Fibroblast of villous mesenchyme (primary cell): ENCODE results near the gene SLC13A2. TPM values are rescaled to one million over a fixed set of nuclear protein-coding genes. Genes with fewer than 3 reads are reported as not detected.
A peak's percentile ranks its signal among the peaks of the same experiment; 100 is the strongest.

Experiments
- DNase-seq: peaks from one replicate; pipeline ENCODE4 v3.0.0-alpha.2; 2010; ENCODE audit warnings: low read depth
- H3K4me3 ChIP-seq: 2 replicates; pipeline ENCODE4 v1.5.1; 2011; ENCODE audit warnings: low read depth, mild to moderate bottlenecking, low read length
- CTCF ChIP-seq: IDR thresholded peaks from 2 replicates; pipeline ENCODE4 v1.5.1; 2012; ENCODE audit warnings: low read depth, mild to moderate bottlenecking, low read length; ENCODE audit not compliant: insufficient read depth
- total RNA-seq: library from RNA; depleted of rRNA; stranded (reverse); fragments of >200 nt; gene quantifications from 2 replicates; pipeline ENCODE4 v1.2.3, GENCODE V29; 2012

The SLC13A2 gene
- total RNA-seq, 1 donor, result not detected

DNA sequence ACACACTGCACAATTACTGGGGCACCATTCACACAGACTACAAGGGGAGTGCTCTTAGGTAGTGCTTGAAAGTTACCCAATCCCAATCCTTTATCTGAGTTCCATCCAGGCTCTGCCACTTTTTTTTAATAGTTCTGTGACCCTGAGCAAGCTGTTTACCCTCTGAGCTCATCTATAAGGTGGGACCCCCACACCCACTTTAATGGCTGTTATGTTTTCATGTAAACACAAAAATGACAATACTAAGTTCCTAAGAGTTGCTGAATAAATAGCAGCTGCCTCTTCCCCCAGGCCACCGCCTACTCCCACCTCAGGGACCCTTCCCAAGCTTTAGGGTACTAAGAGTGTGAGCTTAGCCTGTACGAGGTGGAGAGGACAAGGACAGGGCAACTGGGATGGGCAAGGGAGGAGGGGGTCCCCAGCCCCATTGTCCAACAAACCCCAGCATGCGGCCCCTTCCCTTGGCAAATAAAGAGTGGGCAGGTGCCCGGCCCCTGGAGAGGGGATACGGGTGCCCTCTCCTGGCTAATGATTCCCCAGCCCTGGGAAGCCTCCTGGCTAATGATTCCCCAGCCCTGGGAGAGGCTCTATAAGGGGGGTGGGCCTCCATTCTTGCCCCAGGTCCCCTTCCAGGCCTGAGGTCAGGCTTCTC lies 14.6 kb downstream of the SLC13A2 start:
- H3K4me3 ChIP-seq, result no peak overlapping the region
- DNase-seq, result no peak
- TF ChIP-seq CTCF, result no peak

DNA sequence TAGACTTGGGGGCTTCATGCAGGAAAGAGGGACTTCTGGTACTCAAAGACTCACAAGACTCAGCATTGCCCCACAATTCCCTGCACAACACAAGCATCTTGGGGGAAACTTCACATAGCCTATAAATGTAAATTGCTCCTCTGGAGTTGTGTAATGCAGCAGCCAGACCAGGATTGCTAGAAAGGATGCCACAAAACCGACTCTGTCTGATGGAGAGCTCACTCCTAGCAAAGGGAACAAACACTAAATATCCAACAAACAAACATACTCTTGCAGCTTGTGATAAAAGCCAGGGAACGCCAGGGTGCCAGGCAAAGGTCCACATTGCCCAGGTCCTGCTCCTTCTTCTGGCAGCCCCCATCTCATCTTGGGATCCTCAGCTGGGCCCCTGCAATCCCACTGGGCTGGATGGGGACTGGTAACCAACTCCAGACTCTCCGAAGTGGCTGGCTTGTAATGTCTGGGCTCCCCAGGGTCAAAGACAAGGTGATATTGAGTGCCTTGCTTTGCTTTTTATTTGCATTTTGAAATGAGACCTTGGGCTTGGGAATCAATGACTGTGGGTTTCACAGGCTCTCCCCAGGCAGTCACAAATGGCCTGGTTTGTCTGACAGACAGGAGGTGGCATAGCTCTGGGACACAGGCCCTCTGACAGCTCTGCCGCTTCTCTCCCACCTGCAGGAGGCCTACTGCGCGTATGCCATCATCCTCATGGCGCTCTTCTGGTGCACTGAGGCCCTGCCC lies 15.3 kb downstream of the SLC13A2 start:
- TF ChIP-seq CTCF, result no peak

DNA sequence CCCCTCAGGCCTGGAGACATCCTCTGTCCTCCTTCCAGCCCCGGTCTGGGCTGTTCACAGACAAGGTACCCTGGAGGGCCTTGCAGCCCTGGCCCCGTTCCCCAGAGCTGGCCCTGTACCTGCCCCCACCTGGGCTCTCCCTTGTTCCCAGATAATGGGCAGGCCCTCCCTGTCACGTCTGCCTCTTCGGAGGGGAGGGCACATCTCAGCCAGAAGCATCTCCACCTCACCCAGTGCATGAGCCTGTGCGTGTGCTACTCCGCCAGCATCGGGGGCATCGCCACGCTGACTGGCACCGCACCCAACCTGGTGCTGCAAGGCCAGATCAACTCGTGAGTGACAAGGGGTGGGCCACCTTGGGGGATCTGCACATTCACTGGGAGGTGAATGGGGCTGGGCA lies 17.8 kb downstream of the SLC13A2 start:
- DNase-seq, result no peak
- H3K4me3 ChIP-seq, result no peak overlapping the region
- no peak for TF ChIP-seq CTCF

More for the DNA sequence above, 15.3 kb downstream of the SLC13A2 start:
- DNase-seq, result peak; percentile 12
- no peak overlapping the region for H3K4me3 ChIP-seq

- H3K4me3 ChIP-seq, result no peak overlapping the region
- DNase-seq, result no peak
- no peak for TF ChIP-seq CTCF
Observed at GRCh38 chr17:28491860-28492259, 18.4 kb downstream of the SLC13A2 start.

DNA sequence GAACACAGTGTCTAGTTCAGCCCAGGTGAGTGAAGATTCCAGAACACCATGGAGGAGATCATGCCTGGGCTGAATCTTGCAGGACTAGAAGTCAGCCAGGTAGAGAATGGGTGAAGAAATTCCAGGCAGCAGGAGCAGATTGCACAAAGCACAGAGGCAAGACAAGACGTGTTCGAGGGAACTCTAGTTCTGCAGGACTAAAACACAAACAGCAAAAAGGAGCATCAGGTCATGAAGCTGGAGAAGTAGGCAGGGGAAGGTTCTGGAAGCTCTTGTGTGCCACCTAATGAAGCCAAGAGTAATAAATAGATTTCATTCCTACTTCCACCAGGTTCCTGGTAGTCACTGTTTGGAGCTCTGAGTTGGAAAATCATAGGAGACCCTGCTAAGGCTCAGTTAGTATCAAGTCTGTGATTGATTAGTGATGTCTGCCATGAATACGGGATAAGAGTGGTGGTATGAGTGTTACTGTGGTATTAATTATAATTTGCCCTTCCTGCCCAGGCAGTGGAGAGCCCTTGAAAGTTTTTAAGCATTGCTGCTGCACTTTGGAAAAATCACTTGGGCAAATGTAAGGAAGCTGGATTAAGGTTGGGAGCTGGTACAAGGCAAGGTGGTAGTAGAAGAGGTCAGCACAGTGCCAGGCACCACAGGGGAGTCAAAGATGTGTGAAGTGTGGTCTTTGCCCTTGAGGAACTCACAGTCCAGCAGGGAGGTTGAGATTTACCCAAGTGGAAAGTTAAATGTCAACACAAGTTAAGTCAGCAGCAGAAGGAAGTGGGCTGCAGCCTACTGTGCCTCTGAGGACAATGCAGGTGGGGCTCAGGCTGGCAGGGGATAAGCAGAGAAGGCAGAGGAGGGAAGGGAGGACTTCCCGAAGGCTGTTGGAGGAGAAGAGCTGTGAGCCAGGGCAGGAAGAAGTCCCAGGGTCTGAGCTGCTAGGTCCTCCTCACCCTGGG lies 19.2 kb downstream of the SLC13A2 start:
- peak; percentile 34 for DNase-seq
- H3K4me3 ChIP-seq, result no peak overlapping the region
- TF ChIP-seq CTCF, result no peak

DNA sequence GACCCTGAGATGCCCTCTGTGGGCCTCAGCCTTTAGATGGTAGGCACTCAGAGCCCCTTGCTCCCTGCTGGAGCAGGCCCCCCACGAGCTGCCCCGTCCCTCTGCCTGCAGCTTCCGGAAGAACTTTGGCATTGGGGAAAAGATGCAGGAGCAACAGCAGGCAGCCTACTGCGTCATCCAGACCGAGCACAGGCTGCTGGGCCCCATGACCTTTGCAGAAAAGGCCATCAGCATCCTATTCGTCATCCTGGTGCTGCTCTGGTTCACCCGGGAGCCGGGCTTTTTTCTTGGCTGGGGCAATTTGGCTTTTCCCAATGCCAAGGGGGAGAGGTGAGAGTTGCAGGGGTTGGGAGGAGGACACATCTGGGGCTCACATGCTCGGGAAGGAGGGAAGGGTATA lies 20.0 kb downstream of the SLC13A2 start:
- TF ChIP-seq CTCF, result no peak
- peak; percentile 61 for DNase-seq
- H3K4me3 ChIP-seq, result no peak overlapping the region
